ENCODE results near the gene STK32A. TPM values are rescaled to one million over a fixed set of nuclear protein-coding genes. Genes with fewer than 3 reads are reported as not detected.
A peak's percentile ranks its signal among the peaks of the same experiment; 100 is the strongest.

Gene STK32A
- total RNA-seq, 1 donor from 2014 or later = 0.13 TPM

- no peak for DNase-seq (ENCODE audit: low read depth in 2 of 2)
Observed at GRCh38 chr5:147259837-147260236, 25.0 kb downstream of the STK32A start.

- DNase-seq (ENCODE audit: low read depth in 2 of 2) = no peak
Observed at GRCh38 chr5:147267082-147267832, 32.4 kb downstream of the STK32A start.

- no peak for DNase-seq (ENCODE audit: low read depth in 2 of 2)
Observed at GRCh38 chr5:147276497-147276896, 41.7 kb downstream of the STK32A start.

- no peak for DNase-seq (ENCODE audit: low read depth in 2 of 2)
Observed at GRCh38 chr5:147286296-147286695, 51.5 kb downstream of the STK32A start.

GRCh38 chr5:147287110-147287509 is 52.3 kb downstream of the STK32A start:
- DNase-seq (ENCODE audit: low read depth in 2 of 2) = no peak

GRCh38 chr5:147290261-147290660 is 55.4 kb downstream of the STK32A start:
- no peak for DNase-seq (ENCODE audit: low read depth in 2 of 2)

- peak in 1 of 2 donors; percentile 30 for DNase-seq (ENCODE audit: low read depth in 2 of 2)
Observed at GRCh38 chr5:147303251-147303650, 68.4 kb downstream of the STK32A start.

- DNase-seq (ENCODE audit: low read depth in 2 of 2) = peak in 1 of 2 donors; percentile 86
Observed at GRCh38 chr5:147303976-147304375, 69.2 kb downstream of the STK32A start.

GRCh38 chr5:147305147-147305546 is 70.3 kb downstream of the STK32A start:
- no peak for DNase-seq (ENCODE audit: low read depth in 2 of 2)

- DNase-seq (ENCODE audit: low read depth in 2 of 2) = no peak
Observed at GRCh38 chr5:147306351-147306750, 71.5 kb downstream of the STK32A start.

- DNase-seq (ENCODE audit: low read depth in 2 of 2) = no peak
Observed at GRCh38 chr5:147307170-147307569, 72.3 kb downstream of the STK32A start.

GRCh38 chr5:147309621-147310020 is 74.8 kb downstream of the STK32A start:
- DNase-seq (ENCODE audit: low read depth in 2 of 2) = peak in 1 of 2 donors; percentile 41

- peak; percentile 65 to 95 for DNase-seq (ENCODE audit: low read depth in 2 of 2)
Observed at GRCh38 chr5:147310059-147310704, 75.4 kb downstream of the STK32A start.

GRCh38 chr5:147317978-147318684 is 83.3 kb downstream of the STK32A start:
- DNase-seq (ENCODE audit: low read depth in 2 of 2) = no peak

- DNase-seq (ENCODE audit: low read depth in 2 of 2) = no peak
Observed at GRCh38 chr5:147321569-147321968, 86.7 kb downstream of the STK32A start.

GRCh38 chr5:147327421-147327820 is 92.6 kb downstream of the STK32A start:
- DNase-seq (ENCODE audit: low read depth in 2 of 2) = no peak

- DNase-seq (ENCODE audit: low read depth in 2 of 2) = no peak
Observed at GRCh38 chr5:147327905-147328304, 93.1 kb downstream of the STK32A start.

GRCh38 chr5:147332658-147333057 is 97.8 kb downstream of the STK32A start:
- no peak for DNase-seq (ENCODE audit: low read depth in 2 of 2)

GRCh38 chr5:147336876-147337275 is 102.0 kb downstream of the STK32A start:
- DNase-seq (ENCODE audit: low read depth in 2 of 2) = no peak

GRCh38 chr5:147339313-147339712 is 104.5 kb downstream of the STK32A start:
- DNase-seq (ENCODE audit: low read depth in 2 of 2) = peak in 1 of 2 donors; percentile 1

GRCh38 chr5:147340941-147341340 is 106.1 kb downstream of the STK32A start:
- DNase-seq (ENCODE audit: low read depth in 2 of 2) = no peak

- DNase-seq (ENCODE audit: low read depth in 2 of 2) = no peak
Observed at GRCh38 chr5:147341345-147341744, 106.5 kb downstream of the STK32A start.
